Measurements from ENCODE around the gene VEGFA.

VEGFA gene

DNA sequence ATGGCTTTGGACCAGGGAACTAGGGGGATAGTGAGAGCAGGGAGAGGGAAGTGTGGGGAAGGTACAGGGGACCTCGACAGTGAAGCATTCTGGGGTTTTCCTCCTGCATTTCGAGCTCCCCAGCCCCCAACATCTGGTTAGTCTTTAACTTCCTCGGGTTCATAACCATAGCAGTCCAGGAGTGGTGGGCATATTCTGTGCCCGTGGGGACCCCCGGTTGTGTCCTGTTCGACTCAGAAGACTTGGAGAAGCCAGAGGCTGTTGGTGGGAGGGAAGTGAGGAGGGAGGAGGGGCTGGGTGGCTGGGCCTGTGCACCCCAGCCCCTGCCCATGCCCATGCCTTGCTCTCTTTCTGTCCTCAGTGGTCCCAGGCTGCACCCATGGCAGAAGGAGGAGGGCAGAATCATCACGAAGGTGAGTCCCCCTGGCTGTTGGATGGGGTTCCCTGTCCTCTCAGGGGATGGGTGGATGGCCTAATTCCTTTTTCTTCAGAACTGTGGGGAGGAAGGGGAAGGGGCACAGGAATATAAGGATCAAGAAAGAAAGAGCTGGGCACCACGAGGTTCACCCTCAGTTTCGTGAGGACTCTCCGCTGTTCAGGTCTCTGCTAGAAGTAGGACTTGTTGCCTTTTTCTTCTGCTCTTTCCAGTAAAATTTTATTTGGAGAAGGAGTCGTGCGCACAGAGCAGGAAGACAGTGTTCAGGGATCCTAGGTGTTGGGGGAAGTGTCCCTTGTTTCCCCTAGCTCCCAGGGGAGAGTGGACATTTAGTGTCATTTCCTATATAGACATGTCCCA lies 4.2 kb downstream of the VEGFA start:
- DNase-seq: no peak

DNA sequence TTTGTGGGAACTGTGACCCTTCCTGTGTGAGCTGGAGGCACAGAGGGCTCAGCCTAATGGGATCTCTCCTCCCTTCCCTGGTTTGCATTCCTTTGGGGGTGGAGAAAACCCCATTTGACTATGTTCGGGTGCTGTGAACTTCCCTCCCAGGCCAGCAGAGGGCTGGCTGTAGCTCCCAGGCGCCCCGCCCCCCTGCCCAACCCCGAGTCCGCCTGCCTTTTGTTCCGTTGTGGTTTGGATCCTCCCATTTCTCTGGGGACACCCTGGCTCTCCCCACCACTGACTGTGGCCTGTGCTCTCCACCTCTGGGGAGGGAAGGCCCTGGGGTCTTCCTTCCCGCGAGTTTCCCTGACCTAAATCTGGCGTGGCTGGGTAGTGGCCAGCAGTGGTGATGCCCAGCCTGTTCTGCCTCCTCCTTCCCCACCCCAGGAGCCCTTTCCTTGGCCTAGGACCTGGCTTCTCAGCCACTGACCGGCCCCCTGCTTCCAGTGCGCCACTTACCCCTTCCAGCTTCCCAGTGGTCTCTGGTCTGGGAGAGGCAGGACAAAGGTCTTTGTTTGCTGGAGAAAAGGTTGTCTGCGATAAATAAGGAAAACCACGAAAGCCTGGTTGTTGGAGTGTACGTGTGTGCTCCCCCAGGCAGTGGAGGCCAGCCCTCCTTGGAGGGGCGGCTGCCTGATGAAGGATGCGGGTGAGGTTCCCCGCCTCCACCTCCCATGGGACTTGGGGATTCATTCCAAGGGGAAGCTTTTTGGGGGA lies 4.9 kb downstream of the VEGFA start:
- peak in 1 of 2 experiments; percentile 20 for DNase-seq

DNA sequence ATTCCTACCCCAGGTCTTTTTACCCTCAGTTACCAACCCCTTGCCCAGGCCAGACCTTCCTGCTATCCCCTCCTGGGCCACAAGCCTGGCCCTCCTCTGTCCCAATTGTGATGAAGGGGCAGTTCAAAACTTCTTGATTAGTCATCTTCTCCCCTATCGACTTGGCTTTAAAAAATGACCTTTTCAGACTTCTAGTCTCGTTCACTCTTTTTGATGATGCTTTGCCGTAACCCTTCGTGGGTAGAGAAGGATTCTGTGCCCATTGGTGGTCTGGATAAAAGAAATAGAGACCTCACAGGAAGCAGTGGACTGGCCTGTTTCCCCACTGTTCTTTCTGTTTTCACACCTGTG lies 5.5 kb downstream of the VEGFA start:
- no peak for DNase-seq

DNA sequence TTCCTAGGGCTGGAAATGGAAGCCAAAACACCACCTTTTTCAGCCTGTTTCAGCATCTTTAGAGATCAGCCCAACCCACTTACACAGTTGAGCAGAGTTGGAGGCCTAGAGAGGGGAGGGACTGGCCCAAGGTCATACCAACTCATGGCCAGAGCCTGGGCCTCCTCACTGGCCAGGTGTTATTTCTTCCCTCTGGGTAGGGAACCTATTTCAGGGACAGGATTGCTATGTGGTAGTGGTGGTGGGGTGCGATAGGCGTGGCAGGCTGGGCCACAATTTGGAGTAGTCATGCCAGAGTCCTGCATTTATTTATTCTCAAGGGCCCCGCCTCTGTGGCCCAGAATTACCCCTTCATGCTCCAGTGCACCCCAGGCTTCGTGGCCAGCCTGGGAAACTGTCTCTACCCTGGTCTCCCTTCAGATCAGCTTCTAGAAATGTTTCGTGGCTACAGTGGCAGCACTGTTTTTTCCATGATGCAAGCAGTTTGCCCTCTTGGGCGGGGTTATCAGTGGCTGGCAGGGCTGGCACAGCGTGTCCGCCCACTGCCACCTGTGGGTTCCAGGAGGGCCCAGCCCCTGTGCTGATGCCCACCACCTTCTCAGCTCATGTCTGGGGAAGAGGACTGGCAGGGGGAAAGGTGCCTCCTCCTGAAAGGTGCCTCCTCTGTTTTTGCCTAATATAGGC lies 6.2 kb downstream of the VEGFA start:
- no peak for DNase-seq

DNA sequence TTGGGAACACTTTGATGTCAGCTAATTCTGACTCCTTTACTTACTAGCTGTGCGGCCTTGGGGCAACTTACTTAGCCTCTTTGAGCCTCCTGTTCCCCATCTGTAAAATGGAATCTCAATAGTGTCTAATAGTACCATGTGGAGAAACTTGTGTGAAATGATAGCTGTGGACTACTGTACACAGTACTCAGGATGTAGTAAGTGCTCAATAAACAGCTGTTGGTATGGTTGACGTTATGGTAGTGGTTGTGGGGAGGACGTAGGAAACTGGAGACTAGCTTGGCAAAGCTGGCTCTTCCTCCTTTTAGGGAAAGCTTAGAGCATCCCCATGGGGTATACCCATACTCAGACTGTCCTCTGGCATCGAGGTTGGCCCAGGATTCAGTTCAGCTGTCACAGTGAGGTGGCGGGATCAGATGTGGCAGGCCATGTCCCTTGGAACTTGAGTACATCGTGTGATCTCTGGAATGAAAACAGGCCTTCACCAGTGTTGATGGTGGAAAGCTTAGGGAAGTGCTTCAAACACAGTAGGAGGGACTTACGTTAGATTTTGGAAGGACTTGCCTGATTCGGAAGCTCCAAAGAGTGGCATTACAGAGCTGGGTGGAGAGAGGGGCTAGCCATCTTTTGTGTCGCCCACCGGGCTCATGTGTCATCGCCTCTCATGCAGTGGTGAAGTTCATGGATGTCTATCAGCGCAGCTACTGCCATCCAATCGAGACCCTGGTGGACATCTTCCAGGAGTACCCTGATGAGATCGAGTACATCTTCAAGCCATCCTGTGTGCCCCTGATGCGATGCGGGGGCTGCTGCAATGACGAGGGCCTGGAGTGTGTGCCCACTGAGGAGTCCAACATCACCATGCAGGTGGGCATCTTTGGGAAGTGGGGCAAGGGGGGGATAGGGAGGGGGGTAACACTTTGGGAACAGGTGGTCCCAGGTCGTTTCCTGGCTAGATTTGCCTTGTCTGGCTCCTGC lies 7.1 kb downstream of the VEGFA start:
- DNase-seq: no peak

DNA sequence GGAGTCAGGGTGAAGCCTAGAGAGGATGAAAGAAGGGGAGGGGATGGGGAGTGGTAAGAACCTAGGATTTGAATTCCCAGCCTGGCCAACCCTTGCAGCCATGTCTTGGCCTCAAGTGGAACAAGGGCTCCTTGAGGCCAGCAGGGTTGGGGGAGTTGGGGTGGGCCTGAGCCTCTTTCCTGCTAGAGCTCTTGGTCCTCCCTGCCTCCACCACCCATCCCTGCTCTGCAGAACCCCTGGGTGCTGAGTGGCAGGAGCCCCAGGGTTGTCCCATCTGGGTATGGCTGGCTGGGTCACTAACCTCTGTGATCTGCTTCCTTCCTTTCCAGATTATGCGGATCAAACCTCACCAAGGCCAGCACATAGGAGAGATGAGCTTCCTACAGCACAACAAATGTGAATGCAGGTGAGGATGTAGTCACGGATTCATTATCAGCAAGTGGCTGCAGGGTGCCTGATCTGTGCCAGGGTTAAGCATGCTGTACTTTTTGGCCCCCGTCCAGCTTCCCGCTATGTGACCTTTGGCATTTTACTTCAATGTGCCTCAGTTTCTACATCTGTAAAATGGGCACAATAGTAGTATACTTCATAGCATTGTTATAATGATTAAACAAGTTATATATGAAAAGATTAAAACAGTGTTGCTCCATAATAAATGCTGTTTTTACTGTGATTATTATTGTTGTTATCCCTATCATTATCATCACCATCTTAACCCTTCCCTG lies 8.3 kb downstream of the VEGFA start:
- DNase-seq: no peak

DNA sequence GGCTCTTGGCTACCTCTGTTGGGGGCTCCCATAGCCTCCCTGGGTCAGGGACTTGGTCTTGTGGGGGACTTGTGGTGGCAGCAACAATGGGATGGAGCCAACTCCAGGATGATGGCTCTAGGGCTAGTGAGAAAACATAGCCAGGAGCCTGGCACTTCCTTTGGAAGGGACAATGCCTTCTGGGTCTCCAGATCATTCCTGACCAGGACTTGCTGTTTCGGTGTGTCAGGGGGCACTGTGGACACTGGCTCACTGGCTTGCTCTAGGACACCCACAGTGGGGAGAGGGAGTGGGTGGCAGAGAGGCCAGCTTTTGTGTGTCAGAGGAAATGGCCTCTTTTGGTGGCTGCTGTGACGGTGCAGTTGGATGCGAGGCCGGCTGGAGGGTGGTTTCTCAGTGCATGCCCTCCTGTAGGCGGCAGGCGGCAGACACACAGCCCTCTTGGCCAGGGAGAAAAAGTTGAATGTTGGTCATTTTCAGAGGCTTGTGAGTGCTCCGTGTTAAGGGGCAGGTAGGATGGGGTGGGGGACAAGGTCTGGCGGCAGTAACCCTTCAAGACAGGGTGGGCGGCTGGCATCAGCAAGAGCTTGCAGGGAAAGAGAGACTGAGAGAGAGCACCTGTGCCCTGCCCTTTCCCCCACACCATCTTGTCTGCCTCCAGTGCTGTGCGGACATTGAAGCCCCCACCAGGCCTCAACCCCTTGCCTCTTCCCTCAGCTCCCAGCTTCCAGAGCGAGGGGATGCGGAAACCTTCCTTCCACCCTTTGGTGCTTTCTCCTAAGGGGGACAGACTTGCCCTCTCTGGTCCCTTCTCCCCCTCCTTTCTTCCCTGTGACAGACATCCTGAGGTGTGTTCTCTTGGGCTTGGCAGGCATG lies 9.2 kb downstream of the VEGFA start:
- DNase-seq: no peak

DNA sequence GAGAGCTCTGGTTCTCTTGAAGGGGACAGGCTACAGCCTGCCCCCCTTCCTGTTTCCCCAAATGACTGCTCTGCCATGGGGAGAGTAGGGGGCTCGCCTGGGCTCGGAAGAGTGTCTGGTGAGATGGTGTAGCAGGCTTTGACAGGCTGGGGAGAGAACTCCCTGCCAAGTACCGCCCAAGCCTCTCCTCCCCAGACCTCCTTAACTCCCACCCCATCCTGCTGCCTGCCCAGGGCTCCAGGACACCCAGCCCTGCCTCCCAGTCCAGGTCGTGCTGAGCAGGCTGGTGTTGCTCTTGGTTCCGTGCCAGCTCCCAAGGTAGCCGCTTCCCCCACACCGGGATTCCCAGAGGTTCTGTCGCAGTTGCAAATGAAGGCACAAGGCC lies 9.8 kb downstream of the VEGFA start:
- DNase-seq: no peak

DNA sequence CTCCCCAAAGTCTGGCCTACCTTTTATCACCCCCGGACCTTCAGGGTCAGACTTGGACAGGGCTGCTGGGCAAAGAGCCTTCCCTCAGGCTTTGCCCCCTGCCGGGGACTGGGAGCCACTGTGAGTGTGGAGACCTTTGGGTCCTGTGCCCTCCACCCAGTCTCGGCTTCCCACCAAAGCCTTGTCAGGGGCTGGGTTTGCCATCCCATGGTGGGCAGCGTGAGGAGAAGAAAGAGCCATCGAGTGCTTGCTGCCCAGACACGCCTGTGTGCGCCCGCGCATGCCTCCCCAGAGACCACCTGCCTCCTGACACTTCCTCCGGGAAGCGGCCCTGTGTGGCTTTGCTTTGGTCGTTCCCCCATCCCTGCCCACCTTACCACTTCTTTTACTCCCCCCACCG lies 10.3 kb downstream of the VEGFA start:
- no peak for DNase-seq

DNA sequence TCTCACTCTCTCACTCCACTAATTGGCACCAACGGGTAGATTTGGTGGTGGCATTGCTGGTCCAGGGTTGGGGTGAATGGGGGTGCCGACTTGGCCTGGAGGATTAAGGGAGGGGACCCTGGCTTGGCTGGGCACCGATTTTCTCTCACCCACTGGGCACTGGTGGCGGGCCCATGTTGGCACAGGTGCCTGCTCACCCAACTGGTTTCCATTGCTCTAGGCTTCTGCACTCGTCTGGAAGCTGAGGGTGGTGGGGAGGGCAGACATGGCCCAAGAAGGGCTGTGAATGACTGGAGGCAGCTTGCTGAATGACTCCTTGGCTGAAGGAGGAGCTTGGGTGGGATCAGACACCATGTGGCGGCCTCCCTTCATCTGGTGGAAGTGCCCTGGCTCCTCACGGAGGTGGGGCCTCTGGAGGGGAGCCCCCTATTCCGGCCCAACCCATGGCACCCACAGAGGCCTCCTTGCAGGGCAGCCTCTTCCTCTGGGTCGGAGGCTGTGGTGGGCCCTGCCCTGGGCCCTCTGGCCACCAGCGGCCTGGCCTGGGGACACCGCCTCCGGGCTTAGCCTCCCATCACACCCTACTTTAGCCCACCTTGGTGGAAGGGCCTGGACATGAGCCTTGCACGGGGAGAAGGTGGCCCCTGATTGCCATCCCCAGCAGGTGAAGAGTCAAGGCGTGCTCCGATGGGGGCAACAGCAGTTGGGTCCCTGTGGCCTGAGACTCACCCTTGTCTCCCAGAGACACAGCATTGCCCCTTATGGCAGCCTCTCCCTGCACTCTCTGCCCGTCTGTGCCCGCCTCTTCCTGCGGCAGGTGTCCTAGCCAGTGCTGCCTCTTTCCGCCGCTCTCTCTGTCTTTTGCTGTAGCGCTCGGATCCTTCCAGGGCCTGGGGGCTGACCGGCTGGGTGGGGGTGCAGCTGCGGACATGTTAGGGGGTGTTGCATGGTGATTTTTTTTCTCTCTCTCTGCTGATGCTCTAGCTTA lies 11.2 kb downstream of the VEGFA start:
- no peak for DNase-seq

DNA sequence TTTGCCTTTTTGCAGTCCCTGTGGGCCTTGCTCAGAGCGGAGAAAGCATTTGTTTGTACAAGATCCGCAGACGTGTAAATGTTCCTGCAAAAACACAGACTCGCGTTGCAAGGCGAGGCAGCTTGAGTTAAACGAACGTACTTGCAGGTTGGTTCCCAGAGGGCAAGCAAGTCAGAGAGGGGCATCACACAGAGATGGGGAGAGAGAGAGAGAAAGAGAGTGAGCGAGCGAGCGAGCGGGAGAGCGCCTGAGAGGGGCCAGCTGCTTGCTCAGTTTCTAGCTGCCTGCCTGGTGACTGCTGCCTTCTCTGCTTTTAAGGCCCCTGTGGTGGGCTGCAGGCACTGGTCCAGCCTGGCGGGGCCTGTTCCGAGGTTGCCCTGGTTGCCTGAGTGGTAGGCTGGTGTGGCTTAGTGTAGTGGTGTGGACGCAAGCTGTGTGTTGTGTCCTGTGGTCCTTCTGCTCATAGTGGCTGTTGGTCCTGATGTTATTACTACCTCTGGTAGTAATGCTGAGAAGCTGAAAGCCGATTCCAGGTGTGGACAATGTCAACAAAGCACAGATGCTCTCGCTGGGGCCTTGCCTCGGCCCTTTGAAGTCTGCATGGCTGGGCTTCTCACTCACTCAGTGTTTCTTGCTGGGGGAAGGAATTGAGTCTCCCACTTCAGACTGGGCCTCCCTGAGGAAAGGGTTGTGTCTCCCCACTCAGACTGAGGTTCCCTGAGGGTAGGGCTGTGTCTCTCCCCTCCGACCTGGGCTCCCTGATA lies 12.1 kb downstream of the VEGFA start:
- DNase-seq: no peak

DNA sequence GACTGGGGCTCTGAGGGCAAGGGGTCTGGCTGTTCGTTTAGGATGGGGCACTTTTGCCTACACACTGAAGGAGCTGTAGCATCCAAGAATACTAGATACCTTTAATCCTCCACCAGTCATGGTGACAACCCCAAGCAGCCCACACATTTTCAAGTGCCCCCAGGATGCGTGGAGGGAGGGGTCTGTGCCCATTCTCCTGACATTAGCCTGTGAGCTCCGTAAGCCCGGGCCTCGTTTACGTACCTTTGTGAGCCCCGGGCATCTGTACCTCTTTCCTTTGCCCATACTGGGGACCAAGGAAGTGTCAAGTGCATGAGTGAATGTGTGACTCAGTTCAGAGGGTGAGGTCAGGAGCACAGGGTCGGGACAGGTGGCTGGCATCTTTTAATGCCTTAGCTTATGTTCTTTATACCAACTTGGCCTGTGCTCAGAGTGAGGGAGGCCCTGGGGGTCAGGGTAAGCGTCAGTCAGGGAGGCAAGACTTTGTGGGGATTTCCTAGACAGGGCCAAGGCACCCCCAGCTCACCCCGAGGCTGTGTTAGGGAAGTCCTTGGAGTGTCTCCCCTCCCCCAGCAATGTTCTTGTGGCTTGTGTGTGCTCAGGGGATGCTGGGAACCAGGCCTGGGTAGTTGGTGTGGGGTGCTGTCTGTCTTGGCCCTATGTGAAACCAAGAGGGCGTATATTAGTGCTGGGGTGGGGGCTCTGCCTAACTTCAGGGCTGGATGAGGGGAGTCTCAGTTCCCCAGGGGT lies 12.9 kb downstream of the VEGFA start:
- no peak for DNase-seq

DNA sequence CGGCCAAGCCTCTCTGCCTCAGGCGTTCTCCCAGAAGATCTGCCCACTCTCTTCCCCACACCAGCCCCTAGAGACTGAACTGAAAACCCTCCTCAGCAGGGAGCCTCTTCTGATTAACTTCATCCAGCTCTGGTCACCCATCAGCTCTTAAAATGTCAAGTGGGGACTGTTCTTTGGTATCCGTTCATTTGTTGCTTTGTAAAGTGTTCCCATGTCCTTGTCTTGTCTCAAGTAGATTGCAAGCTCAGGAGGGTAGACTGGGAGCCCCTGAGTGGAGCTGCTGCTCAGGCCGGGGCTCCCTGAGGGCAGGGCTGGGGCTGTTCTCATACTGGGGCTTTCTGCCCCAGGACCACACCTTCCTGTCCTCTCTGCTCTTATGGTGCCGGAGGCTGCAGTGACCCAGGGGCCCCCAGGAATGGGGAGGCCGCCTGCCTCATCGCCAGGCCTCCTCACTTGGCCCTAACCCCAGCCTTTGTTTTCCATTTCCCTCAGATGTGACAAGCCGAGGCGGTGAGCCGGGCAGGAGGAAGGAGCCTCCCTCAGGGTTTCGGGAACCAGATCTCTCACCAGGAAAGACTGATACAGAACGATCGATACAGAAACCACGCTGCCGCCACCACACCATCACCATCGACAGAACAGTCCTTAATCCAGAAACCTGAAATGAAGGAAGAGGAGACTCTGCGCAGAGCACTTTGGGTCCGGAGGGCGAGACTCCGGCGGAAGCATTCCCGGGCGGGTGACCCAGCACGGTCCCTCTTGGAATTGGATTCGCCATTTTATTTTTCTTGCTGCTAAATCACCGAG lies 14.2 kb downstream of the VEGFA start:
- no peak for DNase-seq

DNA sequence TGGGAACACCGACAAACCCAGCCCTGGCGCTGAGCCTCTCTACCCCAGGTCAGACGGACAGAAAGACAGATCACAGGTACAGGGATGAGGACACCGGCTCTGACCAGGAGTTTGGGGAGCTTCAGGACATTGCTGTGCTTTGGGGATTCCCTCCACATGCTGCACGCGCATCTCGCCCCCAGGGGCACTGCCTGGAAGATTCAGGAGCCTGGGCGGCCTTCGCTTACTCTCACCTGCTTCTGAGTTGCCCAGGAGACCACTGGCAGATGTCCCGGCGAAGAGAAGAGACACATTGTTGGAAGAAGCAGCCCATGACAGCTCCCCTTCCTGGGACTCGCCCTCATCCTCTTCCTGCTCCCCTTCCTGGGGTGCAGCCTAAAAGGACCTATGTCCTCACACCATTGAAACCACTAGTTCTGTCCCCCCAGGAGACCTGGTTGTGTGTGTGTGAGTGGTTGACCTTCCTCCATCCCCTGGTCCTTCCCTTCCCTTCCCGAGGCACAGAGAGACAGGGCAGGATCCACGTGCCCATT lies 15.3 kb downstream of the VEGFA start:
- no peak for DNase-seq

DNA sequence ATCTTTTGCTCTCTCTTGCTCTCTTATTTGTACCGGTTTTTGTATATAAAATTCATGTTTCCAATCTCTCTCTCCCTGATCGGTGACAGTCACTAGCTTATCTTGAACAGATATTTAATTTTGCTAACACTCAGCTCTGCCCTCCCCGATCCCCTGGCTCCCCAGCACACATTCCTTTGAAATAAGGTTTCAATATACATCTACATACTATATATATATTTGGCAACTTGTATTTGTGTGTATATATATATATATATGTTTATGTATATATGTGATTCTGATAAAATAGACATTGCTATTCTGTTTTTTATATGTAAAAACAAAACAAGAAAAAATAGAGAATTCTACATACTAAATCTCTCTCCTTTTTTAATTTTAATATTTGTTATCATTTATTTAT lies 15.9 kb downstream of the VEGFA start:
- no peak for DNase-seq

DNA sequence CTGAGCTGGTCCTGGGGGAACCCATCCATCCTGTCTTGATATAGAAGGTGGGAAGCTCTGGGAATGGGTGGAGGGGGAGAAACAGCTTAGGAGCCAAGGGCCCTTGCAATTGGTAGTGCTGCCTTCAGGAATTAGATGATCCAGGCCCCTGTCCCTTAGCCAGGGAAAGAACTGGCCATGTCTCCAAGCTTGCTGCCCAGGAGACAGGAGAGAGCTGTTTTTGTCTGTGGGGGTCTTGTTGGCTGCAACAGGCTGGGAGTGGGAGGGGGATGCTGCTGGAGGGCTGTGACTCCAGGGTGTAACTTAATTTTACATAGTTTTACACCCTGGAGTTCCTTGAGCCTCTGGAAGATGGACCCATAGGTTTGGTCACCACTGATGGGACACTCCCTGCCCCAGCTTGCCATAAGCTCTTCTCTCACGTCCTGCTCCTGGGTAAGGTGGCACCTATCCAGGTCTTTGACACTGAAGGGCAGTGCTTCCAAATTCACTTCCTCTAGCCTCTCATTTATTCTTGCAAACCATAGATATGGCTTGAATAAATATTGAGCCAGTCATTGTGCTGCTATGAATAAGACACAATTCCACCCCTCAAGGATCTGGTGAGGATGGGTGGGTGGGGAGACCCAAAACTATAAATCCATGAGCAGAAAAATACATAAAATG lies 16.8 kb downstream of the VEGFA start:
- DNase-seq: no peak

Data from NCI-H446 (cell line).